Liver (tissue), 9 donors: Measurements from ENCODE around the gene BACH2. TPM values are rescaled to one million over a fixed set of nuclear protein-coding genes. Genes with fewer than 3 reads are reported as not detected.

ENCODE experiments used
- DNase-seq: peaks from one replicate; pipeline ENCODE4 v3.0.0-alpha.2; 2017; ENCODE audit warnings: low spot score
- H3K27ac ChIP-seq, 2 donors: one replicate each; pipeline ENCODE4 v1.7.0; 2013; ENCODE audit warnings: inconsistent platforms in 2 of 2, low read length in 2 of 2, control low read depth in 1 of 2, low read depth in 1 of 2, mild to moderate bottlenecking in 1 of 2
- H3K27me3 ChIP-seq, 4 donors: one replicate each; pipeline versions ENCODE4 v1.6.1 to v1.7.0; 2013; ENCODE audit warnings: low read length in 3 of 4, inconsistent platforms in 1 of 4, mild to moderate bottlenecking in 1 of 4, moderate library complexity in 1 of 4; ENCODE audit not compliant: control insufficient read depth in 4 of 4, insufficient read depth in 4 of 4
- H3K36me3 ChIP-seq, 4 donors: one replicate each; pipeline versions ENCODE4 v1.6.1 to v1.7.0; 2013; ENCODE audit warnings: low read length in 3 of 4, mild to moderate bottlenecking in 3 of 4, low read depth in 1 of 4, moderate library complexity in 1 of 4; ENCODE audit not compliant: control insufficient read depth in 4 of 4, insufficient read depth in 3 of 4
- H3K4me1 ChIP-seq, 4 donors: one replicate each; pipeline versions ENCODE4 v1.6.1 to v1.7.0; 2013; ENCODE audit warnings: low read length in 3 of 4, mild to moderate bottlenecking in 3 of 4, moderate library complexity in 1 of 4; ENCODE audit not compliant: control insufficient read depth in 4 of 4, insufficient read depth in 4 of 4
- H3K4me3 ChIP-seq, 3 donors: one replicate each; pipeline versions ENCODE4 v1.6.1 to v1.7.0; 2013; ENCODE audit warnings: low read length in 3 of 3, control low read depth in 1 of 3, low read depth in 1 of 3, mild to moderate bottlenecking in 1 of 3
- H3K9ac ChIP-seq, 2 donors: one replicate each; pipeline ENCODE4 v1.7.0; 2013; ENCODE audit warnings: low read length in 2 of 2, mild to moderate bottlenecking in 2 of 2, moderate library complexity in 2 of 2, control low read depth in 1 of 2, low read depth in 1 of 2
- H3K9me3 ChIP-seq, 4 donors: one replicate each; pipeline versions ENCODE4 v1.6.1 to v1.7.0; 2013; ENCODE audit warnings: low read length in 3 of 4; ENCODE audit not compliant: control insufficient read depth in 4 of 4
- CTCF ChIP-seq: fragments of 150-350 bp; IDR thresholded peaks from 2 replicates; pipeline ENCODE4 v1.5.1; 2017; ENCODE audit warnings: improper control_type of control experiment, low read depth, low read length; ENCODE audit not compliant: missing input control
- EGR1 ChIP-seq, 2 donors: IDR thresholded peaks; 2 replicates each; pipeline ENCODE4 v1.6.1; 2016 to 2018; ENCODE audit warnings: antibody characterized with exemption in 2 of 2, low read depth in 2 of 2
- FOXA2 ChIP-seq: IDR thresholded peaks from 2 replicates; pipeline ENCODE4 v1.6.1; 2016; ENCODE audit warnings: antibody characterized with exemption
- GABPA ChIP-seq, 2 donors: IDR thresholded peaks in 1 of 2; conservative IDR thresholded peaks in 1 of 2; 2 replicates each; pipeline ENCODE4 v1.6.1; 2016; ENCODE audit warnings: antibody characterized with exemption in 2 of 2, mild to moderate bottlenecking in 1 of 2, moderate library complexity in 1 of 2
- HNF4A ChIP-seq, 2 donors: conservative IDR thresholded peaks; 2 replicates each; pipeline ENCODE4 v1.6.1; 2016; ENCODE audit warnings: antibody characterized with exemption in 2 of 2, mild to moderate bottlenecking in 2 of 2
- HNF4G ChIP-seq: IDR thresholded peaks from 2 replicates; pipeline ENCODE4 v1.6.1; 2016; ENCODE audit warnings: antibody characterized with exemption
- JUND ChIP-seq, 2 donors: IDR thresholded peaks; 2 replicates each; pipeline ENCODE4 v1.6.1; 2016; ENCODE audit warnings: antibody characterized with exemption in 2 of 2
- NR2F2 ChIP-seq: IDR thresholded peaks from 2 replicates; pipeline ENCODE4 v1.6.1; 2016; ENCODE audit warnings: antibody characterized with exemption
- RAD21 ChIP-seq, 2 donors: IDR thresholded peaks; 2 replicates each; pipeline ENCODE4 v1.6.1; 2016; ENCODE audit warnings: antibody characterized with exemption in 2 of 2, mild to moderate bottlenecking in 2 of 2
- RXRA ChIP-seq, 2 donors: IDR thresholded peaks; 2 replicates each; pipeline ENCODE4 v1.6.1; 2017 to 2018; ENCODE audit warnings: antibody characterized with exemption in 2 of 2, mild to moderate bottlenecking in 1 of 2
- SP1 ChIP-seq: IDR thresholded peaks from 2 replicates; pipeline ENCODE4 v1.6.1; 2018; ENCODE audit warnings: antibody characterized with exemption, mild to moderate bottlenecking
- TAF1 ChIP-seq: conservative IDR thresholded peaks from 2 replicates; pipeline ENCODE4 v1.6.1; 2016; ENCODE audit warnings: antibody characterized with exemption, mild to moderate bottlenecking
- YY1 ChIP-seq: IDR thresholded peaks from 2 replicates; pipeline ENCODE4 v1.6.1; 2016; ENCODE audit warnings: antibody characterized with exemption, mild to moderate bottlenecking
- WGBS: extraction: QIAGEN DNeasy Blood & Tissue Kit; methylation state at CpG from one replicate; pipeline ENCODE4 v1.1.7; 2013; 5-methylcytosine and 5-hydroxymethylcytosine counted together
- polyA plus RNA-seq, 2 donors: library from polyadenylated mRNA; stranded (reverse) in 1 of 2; unstranded in 1 of 2; fragments of 200-250 nt in 1 of 2; fragments of >200 nt in 1 of 2; fragmentation: Nextera tagmentation in 1 of 2; extraction: Ambion mirVana in 1 of 2; gene quantifications; one replicate each; pipeline versions ENCODE4 v1.2.1 to v1.2.3, GENCODE V29; 2013 to 2015
- total RNA-seq, 2 donors: library from RNA; depleted of rRNA; stranded (reverse); fragments of >200 nt; gene quantifications; one replicate each; pipeline ENCODE4 v1.2.3, GENCODE V29; 2014
- TF ChIP-seq, protein P1 (sequence below): IDR thresholded peaks from 2 replicates; pipeline ENCODE4 v1.6.1; 2016; ENCODE audit warnings: antibody characterized with exemption
- donor health status: healthy.
- donor health status: healthy.
- donor health status: healthy.
- donor health status: healthy.
- donor health status: healthy.

The BACH2 gene
- total and polyA plus RNA-seq, 4 donors: 1.9 to 3.7 (median 1.9) TPM

DNA sequence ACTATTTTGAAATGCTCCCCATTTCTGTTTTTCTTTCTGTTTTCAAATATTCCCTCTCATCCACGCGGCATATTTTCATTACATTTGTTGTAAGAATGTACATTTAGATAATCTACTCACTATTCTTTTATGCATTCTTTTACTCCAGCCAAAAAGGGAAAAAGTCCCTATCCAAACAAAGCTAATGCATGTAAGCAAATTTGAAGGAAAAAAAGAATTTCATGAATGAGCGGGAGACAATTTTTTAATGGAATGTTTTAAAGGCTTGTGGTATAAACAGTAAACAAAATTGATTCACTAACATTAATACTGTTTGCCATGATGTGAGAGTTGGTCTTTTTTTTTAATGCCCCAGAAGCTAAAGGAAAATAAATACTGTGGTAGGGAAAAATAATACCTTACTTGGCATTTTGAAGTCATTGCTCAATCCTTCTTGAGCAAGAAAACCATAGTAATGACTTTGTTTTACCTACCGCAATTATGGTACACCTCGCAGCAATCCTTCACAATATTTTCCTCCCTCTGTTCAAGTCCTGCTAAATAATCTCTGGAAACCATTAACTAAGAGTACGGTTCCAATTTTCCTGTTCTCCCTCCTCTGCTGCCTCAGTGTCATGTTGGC, 79.0 kb downstream of the BACH2 start (continued):
- TF ChIP-seq CTCF: no peak
- TF ChIP-seq HNF4A (conservative IDR thresholded peaks at IDR 0.05): peak; percentile 22 to 35
- TF ChIP-seq, protein P1, sequence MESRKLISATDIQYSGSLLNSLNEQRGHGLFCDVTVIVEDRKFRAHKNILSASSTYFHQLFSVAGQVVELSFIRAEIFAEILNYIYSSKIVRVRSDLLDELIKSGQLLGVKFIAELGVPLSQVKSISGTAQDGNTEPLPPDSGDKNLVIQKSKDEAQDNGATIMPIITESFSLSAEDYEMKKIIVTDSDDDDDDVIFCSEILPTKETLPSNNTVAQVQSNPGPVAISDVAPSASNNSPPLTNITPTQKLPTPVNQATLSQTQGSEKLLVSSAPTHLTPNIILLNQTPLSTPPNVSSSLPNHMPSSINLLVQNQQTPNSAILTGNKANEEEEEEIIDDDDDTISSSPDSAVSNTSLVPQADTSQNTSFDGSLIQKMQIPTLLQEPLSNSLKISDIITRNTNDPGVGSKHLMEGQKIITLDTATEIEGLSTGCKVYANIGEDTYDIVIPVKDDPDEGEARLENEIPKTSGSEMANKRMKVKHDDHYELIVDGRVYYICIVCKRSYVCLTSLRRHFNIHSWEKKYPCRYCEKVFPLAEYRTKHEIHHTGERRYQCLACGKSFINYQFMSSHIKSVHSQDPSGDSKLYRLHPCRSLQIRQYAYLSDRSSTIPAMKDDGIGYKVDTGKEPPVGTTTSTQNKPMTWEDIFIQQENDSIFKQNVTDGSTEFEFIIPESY: no peak
- no peak for TF ChIP-seq TAF1
- TF ChIP-seq RXRA (IDR thresholded peaks at IDR 0.05): no peak

DNA sequence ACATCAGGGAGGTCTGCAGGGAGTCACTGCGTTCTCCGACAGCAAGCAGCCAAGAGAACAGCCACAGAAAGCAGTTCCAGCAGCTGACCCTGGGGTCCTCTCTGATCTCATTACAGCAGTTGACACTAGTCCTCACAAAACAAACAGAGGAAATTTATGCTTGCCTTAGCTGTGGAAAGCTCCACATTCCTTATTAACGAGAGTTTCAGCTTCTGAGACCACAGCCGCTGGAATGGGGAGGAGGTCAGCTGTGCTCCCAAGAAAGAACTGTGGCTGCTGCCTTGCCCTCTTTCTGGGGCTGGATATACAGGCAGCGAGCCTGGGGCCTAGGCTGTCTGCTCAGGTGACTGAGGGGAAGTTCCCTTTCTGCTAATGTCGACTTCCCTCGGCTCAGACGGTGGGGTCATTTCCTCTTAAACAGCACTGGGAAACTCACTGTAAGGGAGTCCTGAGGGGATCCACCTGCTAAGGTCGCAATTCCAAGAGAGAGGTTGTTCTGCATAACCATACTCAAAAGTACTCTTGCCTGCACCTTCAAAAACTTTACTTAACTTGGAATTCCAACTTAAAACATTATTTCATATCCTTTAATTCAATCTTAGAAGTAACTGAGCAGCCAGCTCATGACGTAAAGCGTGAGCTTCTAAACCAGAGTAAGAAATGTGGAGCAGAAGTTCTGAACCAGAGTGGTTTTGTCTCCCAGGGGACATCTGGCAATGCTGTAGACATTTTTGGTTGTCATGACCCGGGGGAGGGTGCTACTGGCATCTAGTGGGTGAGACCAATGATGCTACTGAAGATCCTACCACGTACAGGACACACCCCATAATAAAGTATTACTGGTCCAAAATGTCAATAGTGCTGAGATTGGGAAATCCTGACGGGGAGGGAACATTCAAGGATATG, 80.3 kb downstream of the BACH2 start:
- Histone ChIP-seq H3K4me1 (peaks cover 5 to 26% (median 16%) of the 10 kb centered on the region in 4 donors), H3K27me3 (no peaks in the 10 kb centered on the region), H3K27ac (no peak overlapping the region), H3K4me3 (no peak overlapping the region), H3K9ac (no peak overlapping the region), H3K9me3 (no peaks in the 10 kb centered on the region), H3K36me3 (no peaks in the 10 kb centered on the region)
- DNase-seq: no peak
- TF ChIP-seq CTCF: no peak
- TF ChIP-seq NR2F2: peak; percentile 12
- no peak for TF ChIP-seq RAD21 (IDR thresholded peaks at IDR 0.05)
- peak; percentile 19 for TF ChIP-seq FOXA2
- WGBS: 56% methylated on average over 14 of the region's 14 CpGs

DNA sequence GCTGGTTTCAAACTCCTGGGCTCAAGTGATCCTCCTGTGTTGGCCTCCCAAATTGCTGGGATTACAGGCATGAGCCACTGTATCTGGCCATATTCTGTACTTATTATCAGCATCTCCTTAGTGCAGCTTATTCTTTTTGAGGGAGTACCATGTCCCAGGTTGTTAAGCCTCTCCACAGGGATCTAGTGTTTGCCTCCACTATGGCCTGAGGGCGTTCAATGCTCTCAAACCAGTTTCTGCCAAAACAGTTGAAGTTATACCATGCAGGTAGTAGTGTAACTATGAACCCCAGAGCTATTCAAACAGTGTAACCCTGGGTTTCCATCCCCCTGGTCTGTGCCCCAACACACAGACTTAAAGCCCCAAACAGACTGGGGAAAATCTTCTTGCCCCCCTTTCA, 81.7 kb downstream of the BACH2 start:
- H3K36me3 ChIP-seq: no peaks in the 10 kb centered on the region
- H3K4me3 ChIP-seq: no peak overlapping the region
- WGBS: 97% methylated on average over 1 of the region's 1 CpG
- H3K27me3 ChIP-seq: no peaks in the 10 kb centered on the region
- peaks cover 5 to 26% (median 16%) of the 10 kb centered on the region in 4 donors for H3K4me1 ChIP-seq
- no peak overlapping the region for H3K9ac ChIP-seq
- TF ChIP-seq EGR1 (IDR thresholded peaks at IDR 0.05; ENCODE audit: low read depth in 2 of 2): no peak
- TF ChIP-seq CTCF: no peak
- no peak for TF ChIP-seq GABPA (IDR thresholded peaks at IDR 0.05 in 1 of 2, conservative IDR thresholded peaks at IDR 0.05 in 1 of 2)
- TF ChIP-seq SP1: no peak
- no peak for TF ChIP-seq YY1
- TF ChIP-seq RAD21 (IDR thresholded peaks at IDR 0.05): no peak
- TF ChIP-seq HNF4G: no peak
- no peak for TF ChIP-seq JUND (IDR thresholded peaks at IDR 0.05)
- no peak for TF ChIP-seq RXRA (IDR thresholded peaks at IDR 0.05)
- no peak for TF ChIP-seq HNF4A (conservative IDR thresholded peaks at IDR 0.05)
- TF ChIP-seq TAF1: no peak
- no peak for TF ChIP-seq NR2F2
- no peaks in the 10 kb centered on the region for H3K9me3 ChIP-seq
- H3K27ac ChIP-seq: no peak overlapping the region
- no peak for DNase-seq
